Prostate gland (tissue), 2 donors: ENCODE measurements around the gene GRB10. TPM values are rescaled to one million over a fixed set of nuclear protein-coding genes. Genes with fewer than 3 reads are reported as not detected.

Experiments used
- DNase-seq: peaks from one replicate; pipeline ENCODE4 v3.0.0-alpha.2; 2019; ENCODE audit warnings: low spot score
- H3K27ac ChIP-seq, 2 donors: fragments of 200-600 bp; sonication (generic); 2 replicates each; pipeline ENCODE4 v1.5.1; 2017 to 2019
- H3K27me3 ChIP-seq: fragments of 200-600 bp; sonication (generic); replicated peaks from 2 replicates; pipeline ENCODE4 v1.5.1; 2019; ENCODE audit not compliant: insufficient read depth
- H3K36me3 ChIP-seq, 2 donors: fragments of 200-600 bp; sonication (generic); 1 replicate in 1 of 2; 2 replicates in 1 of 2; pipeline versions ENCODE4 v1.5.1 to v1.8.1; 2017 to 2019
- H3K4me1 ChIP-seq: fragments of 200-600 bp; sonication (generic); replicated peaks from 2 replicates; pipeline ENCODE4 v1.5.1; 2019
- H3K4me3 ChIP-seq, 2 donors: fragments of 200-600 bp; sonication (generic); 2 replicates each; pipeline ENCODE4 v1.5.1; 2017 to 2019
- H3K9me3 ChIP-seq: fragments of 200-600 bp; sonication (generic); 2 replicates; pipeline ENCODE4 v1.5.1; 2017
- POLR2A ChIP-seq: fragments of 450-650 bp; IDR thresholded peaks from one replicate; pipeline ENCODE4 v1.6.1; 2016; ENCODE audit warnings: antibody characterized with exemption, mild to moderate bottlenecking
- POLR2AphosphoS5 ChIP-seq: sonication (generic); formaldehyde crosslinking; IDR thresholded peaks from one replicate; pipeline ENCODE4 v1.6.1; 2017; ENCODE audit warnings: antibody characterized with exemption
- WGBS: methylation state at CpG from one replicate; pipeline ENCODE4 v1.1.5; 2018; 5-methylcytosine and 5-hydroxymethylcytosine counted together
- intact Hi-C: fragments of 100-400 bp; cut with DNase I; formaldehyde crosslinking; loops from one replicate; pipeline ENCODE4 v1.14.2; 2022
- total RNA-seq, 2 donors: library from RNA; depleted of rRNA; stranded (reverse); fragments of >200 nt; gene quantifications; one replicate each; pipeline ENCODE4 v1.1.0, GENCODE V29; 2016
- TF ChIP-seq, protein P1 (sequence below), 4 experiments: fragments of 200-600 bp in 2 of 4; fragments of 450-650 bp in 2 of 4; sonication (generic) in 2 of 4; IDR thresholded peaks; 1 replicate in 3 of 4; 2 replicates in 1 of 4; pipeline ENCODE4 v1.5.1; 2016 to 2019; ENCODE audit warnings: antibody characterized with exemption in 4 of 4, mild to moderate bottlenecking in 2 of 4, moderate library complexity in 2 of 4

The GRB10 gene
- total RNA-seq, 2 donors from 2014 or later: 54.3 to 63.1 TPM

DNA sequence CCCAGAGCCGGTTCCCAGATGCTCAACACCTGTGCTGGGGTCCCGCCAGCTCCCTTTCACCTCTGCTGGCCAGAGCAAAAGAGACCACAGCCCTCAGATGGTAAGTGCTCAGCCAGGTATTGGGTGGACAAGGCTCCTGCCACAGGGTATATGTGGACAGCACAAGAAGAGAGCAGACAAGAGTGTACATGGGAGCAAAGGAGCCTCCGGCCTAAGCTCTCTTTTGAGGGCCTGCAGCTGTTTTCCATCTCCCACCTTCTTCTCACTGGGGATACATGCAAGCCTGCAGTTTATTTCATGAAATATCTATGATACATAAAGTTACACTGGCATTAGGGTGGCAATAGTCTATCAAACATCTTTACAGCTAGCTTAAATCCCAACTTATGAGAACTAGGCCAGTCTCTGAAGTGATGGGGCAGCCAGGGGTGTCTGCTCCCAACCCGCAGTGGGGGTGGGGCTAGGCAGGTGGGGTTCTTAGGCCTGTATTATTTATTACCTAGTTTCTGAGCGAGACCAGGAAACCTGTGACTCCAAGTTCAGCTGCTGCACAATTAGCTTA is 167.1 kb downstream of the GRB10 start:
- WGBS: 95% methylated on average over 5 of the region's 5 CpGs
- H3K27ac ChIP-seq: no peak overlapping the region
- no peaks in the 10 kb centered on the region for H3K9me3 ChIP-seq
- no peaks in the 10 kb centered on the region for H3K27me3 ChIP-seq
- no peak for TF ChIP-seq POLR2AphosphoS5
- no peak for TF ChIP-seq POLR2A
- TF ChIP-seq, protein P1, sequence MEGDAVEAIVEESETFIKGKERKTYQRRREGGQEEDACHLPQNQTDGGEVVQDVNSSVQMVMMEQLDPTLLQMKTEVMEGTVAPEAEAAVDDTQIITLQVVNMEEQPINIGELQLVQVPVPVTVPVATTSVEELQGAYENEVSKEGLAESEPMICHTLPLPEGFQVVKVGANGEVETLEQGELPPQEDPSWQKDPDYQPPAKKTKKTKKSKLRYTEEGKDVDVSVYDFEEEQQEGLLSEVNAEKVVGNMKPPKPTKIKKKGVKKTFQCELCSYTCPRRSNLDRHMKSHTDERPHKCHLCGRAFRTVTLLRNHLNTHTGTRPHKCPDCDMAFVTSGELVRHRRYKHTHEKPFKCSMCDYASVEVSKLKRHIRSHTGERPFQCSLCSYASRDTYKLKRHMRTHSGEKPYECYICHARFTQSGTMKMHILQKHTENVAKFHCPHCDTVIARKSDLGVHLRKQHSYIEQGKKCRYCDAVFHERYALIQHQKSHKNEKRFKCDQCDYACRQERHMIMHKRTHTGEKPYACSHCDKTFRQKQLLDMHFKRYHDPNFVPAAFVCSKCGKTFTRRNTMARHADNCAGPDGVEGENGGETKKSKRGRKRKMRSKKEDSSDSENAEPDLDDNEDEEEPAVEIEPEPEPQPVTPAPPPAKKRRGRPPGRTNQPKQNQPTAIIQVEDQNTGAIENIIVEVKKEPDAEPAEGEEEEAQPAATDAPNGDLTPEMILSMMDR (IDR thresholded peaks at IDR 0.05): no peak
- no peak overlapping the region for H3K4me3 ChIP-seq
- no peak for DNase-seq
- intact Hi-C loops: loop anchor here (10.0 kb wide), 1 partner anchor 59 kb away; no protein-coding TSS in a partner anchor
- peaks cover 0 to 6% of the 10 kb centered on the region in 2 donors for H3K36me3 ChIP-seq
- no peaks in the 10 kb centered on the region for H3K4me1 ChIP-seq

DNA sequence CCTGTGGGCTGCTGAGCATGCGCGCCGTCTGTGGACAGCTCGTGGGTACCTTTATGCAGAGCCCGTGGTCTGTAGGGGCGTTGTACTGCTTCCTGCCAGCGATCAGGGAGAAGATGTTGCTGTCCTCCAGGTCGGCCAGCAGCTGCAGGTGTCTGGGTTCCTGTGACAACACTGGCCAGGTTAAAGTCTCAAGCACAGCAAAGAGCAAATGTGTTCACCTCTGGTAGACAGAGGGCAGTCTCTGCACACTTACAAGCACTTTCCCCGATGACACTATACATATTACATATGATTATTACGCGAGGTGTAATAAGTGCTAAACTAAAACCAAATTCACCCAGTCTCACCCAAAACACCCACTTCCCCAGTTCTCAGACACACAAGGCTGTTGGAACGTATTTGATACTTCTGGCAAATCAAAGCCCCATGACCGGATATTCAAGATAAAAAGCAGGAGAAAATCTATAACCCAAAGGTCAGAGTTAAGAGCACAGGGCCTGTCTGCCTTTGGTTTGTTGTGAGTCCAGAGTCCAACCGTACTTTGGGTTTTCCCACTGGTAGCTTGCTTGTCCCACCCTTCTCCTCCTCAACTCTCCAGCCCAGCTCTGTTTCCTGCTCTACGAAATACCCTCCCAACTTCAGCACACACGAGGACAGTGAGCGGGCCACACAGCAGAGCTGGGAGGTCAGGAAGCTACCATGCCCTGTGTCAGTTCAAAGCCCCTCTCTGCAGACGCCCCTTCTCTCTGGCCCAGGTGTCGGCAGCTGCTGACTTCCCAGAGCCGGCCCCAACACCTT is 167.8 kb downstream of the GRB10 start:
- no peaks in the 10 kb centered on the region for H3K4me1 ChIP-seq
- intact Hi-C loops: loop anchor here (10.0 kb wide), 1 partner anchor 60 kb away; no protein-coding TSS in a partner anchor
- peaks cover 0 to 6% of the 10 kb centered on the region in 2 donors for H3K36me3 ChIP-seq
- no peaks in the 10 kb centered on the region for H3K9me3 ChIP-seq
- no peak for DNase-seq
- 83% methylated on average over 20 of the region's 20 CpGs for WGBS
- TF ChIP-seq, protein P1 (IDR thresholded peaks at IDR 0.05): peak in 1 of 4 experiments; percentile 17
- TF ChIP-seq POLR2AphosphoS5: no peak
- H3K27ac ChIP-seq: no peak overlapping the region
- no peak overlapping the region for H3K4me3 ChIP-seq
- no peaks in the 10 kb centered on the region for H3K27me3 ChIP-seq

DNA sequence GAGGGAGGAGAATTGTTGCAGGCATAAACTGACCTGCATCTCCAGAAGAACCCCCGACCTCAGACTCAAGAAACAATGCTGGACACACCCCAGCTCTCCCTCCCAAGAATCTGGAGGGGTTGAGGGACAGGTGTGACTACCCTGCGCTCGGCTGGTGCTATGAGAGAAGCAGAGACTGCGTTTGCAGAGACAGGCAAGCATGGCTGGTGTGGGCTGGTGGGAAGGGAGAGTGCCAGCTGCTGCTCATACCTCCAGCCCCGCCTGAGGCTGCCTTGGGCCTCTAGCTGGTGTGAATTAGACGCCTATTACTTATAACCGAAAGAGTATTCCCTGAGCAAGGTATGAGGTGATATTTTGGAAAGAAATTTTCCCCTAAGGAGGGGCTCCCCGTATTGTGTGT is 169.2 kb downstream of the GRB10 start:
- no peaks in the 10 kb centered on the region for H3K27me3 ChIP-seq
- H3K27ac ChIP-seq: no peak overlapping the region
- 83% methylated on average over 8 of the region's 8 CpGs for WGBS
- TF ChIP-seq POLR2AphosphoS5: no peak
- TF ChIP-seq, protein P1 (IDR thresholded peaks at IDR 0.05): no peak
- TF ChIP-seq POLR2A: no peak
- H3K4me1 ChIP-seq: no peaks in the 10 kb centered on the region
- DNase-seq: no peak
- intact Hi-C loops: loop anchor here (10.0 kb wide), 1 partner anchor 61 kb away; no protein-coding TSS in a partner anchor
- no peaks in the 10 kb centered on the region for H3K9me3 ChIP-seq
- no peak overlapping the region for H3K4me3 ChIP-seq
- peaks cover 0 to 6% of the 10 kb centered on the region in 2 donors for H3K36me3 ChIP-seq

DNA sequence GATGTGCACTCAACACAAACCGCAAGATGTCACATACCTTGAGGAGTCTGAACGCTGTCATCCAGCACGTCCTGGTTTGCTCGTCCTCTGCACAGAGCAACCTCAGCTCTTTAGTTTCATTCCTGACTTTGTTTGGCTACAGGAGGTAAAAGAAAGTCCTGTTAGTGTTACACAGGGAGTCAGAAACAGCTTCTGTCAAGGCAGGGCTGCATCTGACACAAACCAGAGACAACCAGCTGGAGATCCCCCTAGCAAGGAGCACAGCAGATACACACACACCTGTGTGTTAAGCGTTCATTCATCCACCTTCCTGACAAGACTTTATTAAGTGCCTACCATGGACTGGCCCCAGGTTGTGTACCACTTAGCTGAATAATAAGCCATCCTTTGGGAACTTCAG is 170.0 kb downstream of the GRB10 start:
- no peak overlapping the region for H3K27ac ChIP-seq
- no peaks in the 10 kb centered on the region for H3K9me3 ChIP-seq
- 94% methylated on average over 5 of the region's 5 CpGs for WGBS
- DNase-seq: no peak
- no peak for TF ChIP-seq POLR2AphosphoS5
- TF ChIP-seq, protein P1 (IDR thresholded peaks at IDR 0.05): no peak
- no peak for TF ChIP-seq POLR2A
- H3K4me1 ChIP-seq: no peaks in the 10 kb centered on the region
- peaks cover 0 to 6% of the 10 kb centered on the region in 2 donors for H3K36me3 ChIP-seq
- no peak overlapping the region for H3K4me3 ChIP-seq
- H3K27me3 ChIP-seq: no peaks in the 10 kb centered on the region
- intact Hi-C loops: loop anchor here (10.0 kb wide), 1 partner anchor 62 kb away; no protein-coding TSS in a partner anchor
